Tibial nerve (tissue), 4 donors: Measurements from ENCODE around the gene P2RY1. TPM values are rescaled to one million over a fixed set of nuclear protein-coding genes. Genes with fewer than 3 reads are reported as not detected.

Experiments
- DNase-seq, 2 donors: peaks; one replicate each; pipeline ENCODE4 v3.0.0-alpha.2; 2019; ENCODE audit warnings: low spot score in 2 of 2
- H3K27ac ChIP-seq, 4 donors: fragments of 200-600 bp; sonication (generic) in 3 of 4; one replicate each; pipeline ENCODE4 v1.5.1; 2017 to 2019; ENCODE audit warnings: mild to moderate bottlenecking in 1 of 4
- H3K27me3 ChIP-seq, 2 donors: fragments of 200-600 bp; sonication (generic) in 1 of 2; one replicate each; pipeline versions ENCODE4 v1.5.1 to v1.6.0; 2017 to 2019
- H3K36me3 ChIP-seq, 3 donors: fragments of 200-600 bp; sonication (generic); one replicate each; pipeline ENCODE4 v1.5.1; 2018 to 2019
- H3K4me1 ChIP-seq, 4 donors: fragments of 200-600 bp; sonication (generic) in 3 of 4; one replicate each; pipeline ENCODE4 v1.5.1; 2017 to 2019
- H3K4me3 ChIP-seq, 4 donors: fragments of 200-600 bp; sonication (generic) in 3 of 4; one replicate each; pipeline ENCODE4 v1.5.1; 2017 to 2019; ENCODE audit warnings: mild to moderate bottlenecking in 1 of 4, moderate library complexity in 1 of 4
- H3K9me3 ChIP-seq, 4 donors: fragments of 200-600 bp; sonication (generic) in 3 of 4; one replicate each; pipeline ENCODE4 v1.5.1; 2017 to 2019
- EP300 ChIP-seq, 2 donors: sonication (generic); formaldehyde crosslinking; IDR thresholded peaks; one replicate each; pipeline ENCODE4 v1.6.1; 2017; ENCODE audit warnings: antibody characterized with exemption in 2 of 2, mild to moderate bottlenecking in 1 of 2
- POLR2A ChIP-seq, 2 donors: fragments of 450-650 bp; IDR thresholded peaks; one replicate each; pipeline ENCODE4 v1.6.1; 2017; ENCODE audit warnings: antibody characterized with exemption in 2 of 2, mild to moderate bottlenecking in 2 of 2, moderate library complexity in 2 of 2
- WGBS, 2 donors: methylation state at CpG; one replicate each; pipeline ENCODE4 v1.1.5; 2018; 5-methylcytosine and 5-hydroxymethylcytosine counted together
- total RNA-seq, 4 donors: library from RNA; depleted of rRNA; stranded (reverse); fragments of >200 nt; gene quantifications; one replicate each; pipeline ENCODE4 v1.1.0, GENCODE V29; 2016
- TF ChIP-seq, protein P1 (sequence below), 5 experiments: fragments of 200-600 bp in 3 of 5; fragments of 450-650 bp in 2 of 5; sonication (generic) in 3 of 5; IDR thresholded peaks; one replicate each; pipeline ENCODE4 v1.5.1; 2016 to 2019; ENCODE audit warnings: antibody characterized with exemption in 5 of 5, mild to moderate bottlenecking in 3 of 5, moderate library complexity in 2 of 5

P2RY1 gene
- total RNA-seq, 4 donors from 2014 or later: 6.7 to 8.4 (median 7.9) TPM

DNA sequence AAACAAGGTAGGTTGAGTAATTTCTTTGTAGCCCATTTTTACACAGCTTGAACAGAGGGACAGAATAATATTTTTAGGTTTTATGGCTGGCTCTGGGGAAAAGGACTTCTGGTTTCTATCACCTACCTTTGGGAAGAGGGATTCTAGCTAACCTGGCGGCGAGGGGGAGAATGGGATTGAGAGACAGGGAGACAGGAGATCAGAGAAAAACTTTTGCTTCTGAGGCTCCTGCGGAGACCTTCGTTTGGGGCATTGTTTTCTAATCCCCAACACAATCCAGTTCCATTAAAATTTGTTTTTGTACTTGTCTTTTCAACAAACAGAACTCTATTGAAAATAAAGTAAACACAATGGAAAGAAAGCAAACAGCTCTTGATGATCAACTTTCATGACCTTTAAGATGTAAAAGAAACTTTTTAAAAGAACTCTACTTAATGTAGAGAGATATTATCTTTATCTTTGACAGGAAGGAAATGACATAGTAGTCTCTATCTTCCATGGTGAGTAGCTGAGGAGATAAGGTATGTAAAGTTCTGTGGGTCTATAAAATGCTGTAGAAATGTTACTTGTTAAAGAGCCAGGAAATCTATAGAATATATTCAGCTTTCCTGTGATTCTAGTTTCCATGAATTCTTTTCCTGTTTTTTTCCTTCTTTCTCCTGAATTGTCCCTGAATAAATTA lies 37.0 kb upstream of the P2RY1 start:
- Histone ChIP-seq H3K27me3 (no peaks in the 10 kb centered on the region), H3K4me1 (no peaks in the 10 kb centered on the region), H3K27ac (no peak overlapping the region), H3K4me3 (no peak overlapping the region), H3K36me3 (no peaks in the 10 kb centered on the region), H3K9me3 (no peaks in the 10 kb centered on the region)
- 77 to 84% methylated on average over 4 of the region's 4 CpGs for WGBS, 2 donors
- TF ChIP-seq, protein P1, sequence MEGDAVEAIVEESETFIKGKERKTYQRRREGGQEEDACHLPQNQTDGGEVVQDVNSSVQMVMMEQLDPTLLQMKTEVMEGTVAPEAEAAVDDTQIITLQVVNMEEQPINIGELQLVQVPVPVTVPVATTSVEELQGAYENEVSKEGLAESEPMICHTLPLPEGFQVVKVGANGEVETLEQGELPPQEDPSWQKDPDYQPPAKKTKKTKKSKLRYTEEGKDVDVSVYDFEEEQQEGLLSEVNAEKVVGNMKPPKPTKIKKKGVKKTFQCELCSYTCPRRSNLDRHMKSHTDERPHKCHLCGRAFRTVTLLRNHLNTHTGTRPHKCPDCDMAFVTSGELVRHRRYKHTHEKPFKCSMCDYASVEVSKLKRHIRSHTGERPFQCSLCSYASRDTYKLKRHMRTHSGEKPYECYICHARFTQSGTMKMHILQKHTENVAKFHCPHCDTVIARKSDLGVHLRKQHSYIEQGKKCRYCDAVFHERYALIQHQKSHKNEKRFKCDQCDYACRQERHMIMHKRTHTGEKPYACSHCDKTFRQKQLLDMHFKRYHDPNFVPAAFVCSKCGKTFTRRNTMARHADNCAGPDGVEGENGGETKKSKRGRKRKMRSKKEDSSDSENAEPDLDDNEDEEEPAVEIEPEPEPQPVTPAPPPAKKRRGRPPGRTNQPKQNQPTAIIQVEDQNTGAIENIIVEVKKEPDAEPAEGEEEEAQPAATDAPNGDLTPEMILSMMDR (IDR thresholded peaks at IDR 0.05): no peak
- TF ChIP-seq POLR2A (IDR thresholded peaks at IDR 0.05): no peak
- no peak for TF ChIP-seq EP300 (IDR thresholded peaks at IDR 0.05)
- no peak for DNase-seq

DNA sequence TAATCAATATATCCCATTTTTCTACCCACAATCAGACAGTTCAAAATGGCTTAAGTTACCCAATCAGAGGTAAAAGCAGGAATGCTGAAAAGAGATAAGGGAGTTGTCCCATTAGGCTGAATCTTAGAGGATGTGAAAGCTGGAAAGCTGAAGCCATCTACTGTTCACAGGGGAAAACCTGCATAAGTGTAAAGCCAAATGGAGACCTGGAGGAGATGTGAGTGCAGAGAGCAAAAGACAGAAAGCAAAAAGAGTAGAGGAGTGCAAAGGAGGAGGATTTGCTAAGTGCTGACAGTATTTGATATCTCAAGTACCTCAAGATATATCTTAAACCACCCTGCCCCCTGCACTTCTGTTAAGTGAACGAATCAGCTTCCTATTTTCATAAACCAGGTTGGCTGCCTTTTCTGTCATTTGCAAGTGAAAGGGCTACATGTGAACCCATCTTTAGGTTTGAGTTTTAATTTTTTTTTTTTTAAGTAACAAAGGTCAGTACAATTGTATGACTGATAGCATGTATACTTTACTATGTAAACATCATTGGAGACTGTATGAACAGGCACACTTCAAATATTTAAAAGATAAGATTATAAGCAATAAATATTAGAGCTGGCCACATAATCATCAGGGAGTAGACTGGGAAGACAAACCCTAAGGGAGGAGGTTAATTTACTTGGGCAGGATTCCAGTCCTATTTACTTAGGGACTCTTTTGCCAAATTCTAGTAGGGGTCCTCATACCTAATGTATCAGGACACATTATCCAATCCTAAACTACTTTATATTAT lies 22.8 kb upstream of the P2RY1 start:
- H3K4me3 ChIP-seq: no peak overlapping the region
- no peaks in the 10 kb centered on the region for H3K9me3 ChIP-seq
- no peak overlapping the region for H3K27ac ChIP-seq
- no peak for DNase-seq
- no peaks in the 10 kb centered on the region for H3K27me3 ChIP-seq
- H3K36me3 ChIP-seq: no peaks in the 10 kb centered on the region
- TF ChIP-seq EP300 (IDR thresholded peaks at IDR 0.05): no peak
- TF ChIP-seq, protein P1 (IDR thresholded peaks at IDR 0.05): no peak
- TF ChIP-seq POLR2A (IDR thresholded peaks at IDR 0.05): no peak
- WGBS, 2 donors: 79 to 89% methylated on average over 1 of the region's 1 CpG
- no peaks in the 10 kb centered on the region for H3K4me1 ChIP-seq

DNA sequence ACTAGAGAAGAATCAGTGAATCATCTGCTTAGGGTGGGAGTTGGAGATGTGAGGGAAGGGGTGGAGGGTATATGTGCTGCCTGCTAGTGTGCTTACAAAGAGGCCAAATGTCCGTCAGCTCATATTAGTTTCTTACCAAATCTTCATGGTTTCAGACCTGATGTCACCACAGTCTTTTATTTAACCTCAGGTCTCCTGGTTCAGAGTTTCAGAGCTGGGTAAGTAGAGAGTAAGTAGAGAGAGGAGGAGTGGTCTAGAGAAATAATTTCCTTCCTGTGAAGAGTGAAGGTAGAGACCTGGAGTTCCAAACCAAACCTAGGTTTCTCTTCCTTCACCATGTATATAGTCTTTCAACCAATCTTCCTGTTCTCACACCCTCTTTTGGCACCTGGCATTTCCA lies 17.5 kb upstream of the P2RY1 start:
- Histone ChIP-seq H3K27me3 (no peaks in the 10 kb centered on the region), H3K27ac (no peak overlapping the region), H3K9me3 (no peaks in the 10 kb centered on the region), H3K36me3 (no peaks in the 10 kb centered on the region), H3K4me1 (no peaks in the 10 kb centered on the region), H3K4me3 (no peak overlapping the region)
- TF ChIP-seq POLR2A (IDR thresholded peaks at IDR 0.05) (no peak), EP300 (IDR thresholded peaks at IDR 0.05) (no peak)
- TF ChIP-seq, protein P1 (IDR thresholded peaks at IDR 0.05): no peak
- 84 to 97% methylated on average over 1 of the region's 1 CpG for WGBS, 2 donors
- DNase-seq: no peak

DNA sequence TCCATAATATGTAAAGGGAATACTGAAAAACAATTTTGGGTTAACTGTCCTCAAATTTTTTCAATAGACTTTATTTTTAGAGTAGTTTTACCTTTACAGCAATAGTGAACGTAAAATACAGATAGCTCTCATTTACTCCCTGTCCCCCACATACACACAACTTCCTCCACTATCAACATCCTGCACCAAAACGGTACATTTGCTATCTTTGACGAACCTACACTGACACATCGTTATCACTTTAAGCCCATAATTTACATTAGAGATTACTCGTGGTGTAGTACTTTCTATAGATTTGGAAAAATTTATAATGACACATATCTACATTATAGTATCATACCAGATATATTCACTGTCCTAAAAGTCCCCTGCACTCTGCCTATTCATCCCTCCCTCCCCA lies 16.9 kb upstream of the P2RY1 start:
- WGBS, 2 donors: 84 to 88% methylated on average over 5 of the region's 5 CpGs
- Histone ChIP-seq H3K27me3 (no peaks in the 10 kb centered on the region), H3K4me3 (no peak overlapping the region), H3K4me1 (peaks cover 0 to 2% (median 0%) of the 10 kb centered on the region in 4 donors), H3K9me3 (no peaks in the 10 kb centered on the region), H3K27ac (no peak overlapping the region), H3K36me3 (no peaks in the 10 kb centered on the region)
- no peak for TF ChIP-seq POLR2A (IDR thresholded peaks at IDR 0.05)
- no peak for TF ChIP-seq EP300 (IDR thresholded peaks at IDR 0.05)
- TF ChIP-seq, protein P1 (IDR thresholded peaks at IDR 0.05): no peak
- DNase-seq: no peak

DNA sequence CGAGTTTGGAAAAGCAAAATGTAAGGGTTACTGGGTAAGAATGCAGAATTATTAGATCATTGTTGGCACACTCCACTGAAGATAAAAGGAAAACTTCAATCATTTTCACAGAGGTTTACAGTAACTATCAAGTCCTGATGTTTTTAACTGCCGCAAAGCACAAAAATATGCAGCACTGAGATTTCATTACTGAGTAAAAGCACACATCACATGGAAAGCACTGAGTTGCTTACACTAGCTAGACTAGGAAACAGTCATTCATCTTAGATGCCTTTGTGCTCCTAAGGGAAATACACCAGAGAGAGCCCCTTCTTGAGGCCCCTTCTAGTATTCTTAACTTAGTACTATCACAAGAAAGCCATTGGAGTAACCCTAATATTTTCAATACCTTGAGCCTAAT lies 11.8 kb upstream of the P2RY1 start:
- DNase-seq: no peak
- WGBS, 2 donors: 51% methylated on average over 2 of the region's 2 CpGs
- H3K27me3 ChIP-seq: no peaks in the 10 kb centered on the region
- H3K27ac ChIP-seq: no peak overlapping the region
- peaks cover 0 to 6% (median 0%) of the 10 kb centered on the region in 4 donors for H3K4me1 ChIP-seq
- no peak overlapping the region for H3K4me3 ChIP-seq
- no peak for TF ChIP-seq EP300 (IDR thresholded peaks at IDR 0.05)
- no peaks in the 10 kb centered on the region for H3K36me3 ChIP-seq
- H3K9me3 ChIP-seq: no peaks in the 10 kb centered on the region
